ENCODE measurements around the gene CHKA. TPM values are rescaled to one million over a fixed set of nuclear protein-coding genes. Genes with fewer than 3 reads are reported as not detected.

Gene CHKA
- total RNA-seq, 2 donors from 2014 or later: 10.9 to 13.8 TPM

- peak; percentile 98 for DNase-seq (ENCODE audit: low spot score)
- intact Hi-C loops (cut with DNase I): no loop called here
Measured at GRCh38 chr11:68010090-68011041, 110.8 kb downstream of the CHKA start, which contains the start of gene ALDH3B1. ALDH3B1 (plus strand) TSS chr11:68010327; CDS start chr11:68015298, 4,971 bp downstream.

- intact Hi-C loops (cut with DNase I): no loop called here
- DNase-seq (ENCODE audit: low spot score): no peak
Measured at GRCh38 chr11:68009391-68010089, 111.6 kb downstream of the CHKA start.

GRCh38 chr11:68008381-68009337, 112.5 kb downstream of the CHKA start:
- intact Hi-C loops (cut with DNase I): no loop called here
- no peak for DNase-seq (ENCODE audit: low spot score)

- intact Hi-C loops (cut with DNase I): no loop called here
- DNase-seq (ENCODE audit: low spot score): no peak
Measured at GRCh38 chr11:68007498-68008380, 113.4 kb downstream of the CHKA start.

- intact Hi-C loops (cut with DNase I): loop anchor here in 1 of 2 donors (1.0 kb wide), 1 partner anchor 40 kb away; no protein-coding TSS in a partner anchor
- no peak for DNase-seq (ENCODE audit: low spot score)
Measured at GRCh38 chr11:68006606-68007166, 114.5 kb downstream of the CHKA start.

- no peak for DNase-seq (ENCODE audit: low spot score)
- intact Hi-C loops (cut with DNase I): no loop called here
Measured at GRCh38 chr11:68004551-68005335, 116.4 kb downstream of the CHKA start.

GRCh38 chr11:68003846-68004550, 117.2 kb downstream of the CHKA start, which contains the start of gene UNC93B1:
UNC93B1 (minus strand) TSS chr11:68004097; CDS start chr11:68004043, 54 bp downstream.
- intact Hi-C loops (cut with DNase I): no loop called here
- DNase-seq (ENCODE audit: low spot score): peak; percentile 97

GRCh38 chr11:68002938-68003845, 118.0 kb downstream of the CHKA start:
- intact Hi-C loops (cut with DNase I): no loop called here
- DNase-seq (ENCODE audit: low spot score): no peak

Small RNAs within 50 kb of the gene (microRNA-seq; reads per million reads assigned to microRNA genes)
- 0 reads per million in 2 donors for gene MIR4691 (ENCODE audit: borderline microRNAs expressed in 2 of 2)
- 0 to 0.65 reads per million in 2 donors for gene MIR6753 (ENCODE audit: borderline microRNAs expressed in 2 of 2)
- gene MIR7113 (ENCODE audit: borderline microRNAs expressed in 2 of 2): 0.65 to 1.3 reads per million in 2 donors

Other genes with a start within 250 kb of the CHKA start
- 10 to 100 TPM; 15.9 to 28.5 TPM for gene UNC93B1, start 117.3 kb downstream of the CHKA start, total RNA-seq
- 10 to 100 TPM; 11.2 to 15.0 TPM for gene ALDH3B1, start 111.1 kb downstream of the CHKA start, total RNA-seq
- gene NDUFS8, start 90.7 kb downstream of the CHKA start, total RNA-seq: 100 to 1,000 TPM in 1 of 2 donors, 10 to 100 TPM in 1; 95.3 to 101 TPM
- gene TCIRG1, start 82.4 kb downstream of the CHKA start, total RNA-seq: 100 to 1,000 TPM in 1 of 2 donors, 10 to 100 TPM in 1; 80.8 to 105 TPM
- 10 to 100 TPM; 34.3 to 39.0 TPM for gene KMT5B, start 91.9 kb upstream of the CHKA start, total RNA-seq
- 10 to 100 TPM; 67.2 to 74.9 TPM for gene C11orf24, start 150.6 kb upstream of the CHKA start, total RNA-seq
- 10 to 100 TPM; 46.2 to 48.5 TPM for gene LRP5, start 191.2 kb upstream of the CHKA start, total RNA-seq

All from posterior vena cava (tissue), 2 donors.